Caco-2 (cell line): ENCODE measurements around the gene CILP2. TPM values are rescaled to one million over a fixed set of nuclear protein-coding genes. Genes with fewer than 3 reads are reported as not detected.

ENCODE experiments used
- BruUV-seq: library from RNA; stranded (reverse); fragments of 400-500 nt; replicated peaks from 2 replicates; lab custom pipeline; 2021; lab: Mats Ljungman, UMichigan
- CTCF ChIA-PET: fragments of 300-600 bp; sonication (Branson Sonifier 250); formaldehyde crosslinking; loops from one replicate; lab custom pipeline; 2022; ENCODE audit warnings: antibody characterized with exemption; lab: Charles Lee
- POLR2A ChIA-PET: fragments of 300-600 bp; sonication (Branson Sonifier 250); formaldehyde crosslinking; loops from one replicate; lab custom pipeline; 2022; ENCODE audit warnings: antibody characterized with exemption; lab: Charles Lee
- DNase-seq, 2 experiments: peaks; one replicate each; pipeline versions ENCODE4 v3.0.0 to v3.0.0-alpha.2; 2020 to 2022
- H3K27me3 ChIP-seq: replicated peaks from 2 replicates; pipeline ENCODE4 v1.6.0; 2011; ENCODE audit warnings: low read length; ENCODE audit not compliant: control insufficient read depth, insufficient read depth
- H3K36me3 ChIP-seq: 2 replicates; pipeline ENCODE4 v1.5.1; 2011; ENCODE audit warnings: low read length; ENCODE audit not compliant: control insufficient read depth, insufficient read depth
- H3K4me1 ChIP-seq: fragments of 250-450 bp; sonication (Bioruptor Pico); 2 replicates; pipeline ENCODE4 v1.5.1; 2020; ENCODE audit warnings: mild to moderate bottlenecking
- H3K4me3 ChIP-seq: 2 replicates; pipeline ENCODE4 v1.5.1; 2011; ENCODE audit warnings: low read depth, mild to moderate bottlenecking, control low read depth, low read length
- H3K9me3 ChIP-seq: fragments of 250-450 bp; sonication (Bioruptor Pico); 2 replicates; pipeline ENCODE4 v1.5.1; 2020; ENCODE audit warnings: mild to moderate bottlenecking, moderate library complexity
- H3K27ac Mint-ChIP-seq: one replicate; pipeline ENCODE4 v1.8.0; 2022; ENCODE audit warnings: mixed read lengths; ENCODE audit not compliant: unreplicated experiment
- H3K27me3 Mint-ChIP-seq: one replicate; pipeline ENCODE4 v1.8.0; 2022; ENCODE audit warnings: mixed read lengths; ENCODE audit not compliant: insufficient read depth, unreplicated experiment
- H3K36me3 Mint-ChIP-seq: one replicate; pipeline ENCODE4 v1.8.0; 2022; ENCODE audit warnings: mild to moderate bottlenecking, mixed read lengths; ENCODE audit not compliant: insufficient read depth, unreplicated experiment
- H3K4me1 Mint-ChIP-seq: one replicate; pipeline ENCODE4 v1.8.0; 2022; ENCODE audit warnings: low read depth, mixed read lengths; ENCODE audit not compliant: unreplicated experiment
- H3K4me3 Mint-ChIP-seq: one replicate; pipeline ENCODE4 v1.8.0; 2022; ENCODE audit warnings: mild to moderate bottlenecking, moderate library complexity, mixed read lengths; ENCODE audit not compliant: unreplicated experiment
- H3K9me3 Mint-ChIP-seq: one replicate; pipeline ENCODE4 v1.8.0; 2022; ENCODE audit warnings: mixed read lengths; ENCODE audit not compliant: unreplicated experiment
- intact Hi-C: fragments of 100-400 bp; cut with micrococcal nuclease; formaldehyde crosslinking; loops from one replicate; pipeline ENCODE4 v1.10.0; 2022; ENCODE audit not compliant: unreplicated experiment
- total RNA-seq: library from RNA; stranded (reverse); gene quantifications from 2 replicates; pipeline ENCODE4 v1.2.3, GENCODE V29; 2022
- TF ChIP-seq, protein P1 (sequence below), 2 experiments: fragments of 200-600 bp in 1 of 2; IDR thresholded peaks; 1 replicate in 1 of 2; 2 replicates in 1 of 2; pipeline versions ENCODE4 v1.5.1 to v1.8.0; 2011 to 2022; ENCODE audit warnings: antibody characterized with exemption in 1 of 2, control low read depth in 1 of 2, inconsistent platforms in 1 of 2, low read depth in 1 of 2, low read length in 1 of 2, mild to moderate bottlenecking in 1 of 2, moderate library complexity in 1 of 2; ENCODE audit not compliant: insufficient read depth in 1 of 2, severe bottlenecking in 1 of 2, unreplicated experiment in 1 of 2

The CILP2 gene
- total RNA-seq, 1 experiment from 2014 or later = 1.3 TPM

GRCh38 chr19:19580418-19580817, 42.4 kb downstream of the CILP2 start:
- H3K4me3 ChIP-seq = no peak overlapping the region
- H3K4me1 Mint-ChIP-seq = peaks cover 6% of the 10 kb centered on the region
- DNase-seq = no peak
- POLR2A ChIA-PET = no interaction called here
- H3K27me3 Mint-ChIP-seq = no peaks in the 10 kb centered on the region
- no peaks in the 10 kb centered on the region for H3K36me3 ChIP-seq
- CTCF ChIA-PET = no interaction called here
- intact Hi-C loops = no loop called here
- peaks cover 7% of the 10 kb centered on the region for H3K36me3 Mint-ChIP-seq
- no peak overlapping the region for H3K27ac Mint-ChIP-seq
- no TSS peak for BruUV-seq
- no peaks in the 10 kb centered on the region for H3K9me3 Mint-ChIP-seq
- no peak overlapping the region for H3K4me3 Mint-ChIP-seq
- no peaks in the 10 kb centered on the region for H3K9me3 ChIP-seq
- no peaks in the 10 kb centered on the region for H3K27me3 ChIP-seq
- TF ChIP-seq, protein P1, sequence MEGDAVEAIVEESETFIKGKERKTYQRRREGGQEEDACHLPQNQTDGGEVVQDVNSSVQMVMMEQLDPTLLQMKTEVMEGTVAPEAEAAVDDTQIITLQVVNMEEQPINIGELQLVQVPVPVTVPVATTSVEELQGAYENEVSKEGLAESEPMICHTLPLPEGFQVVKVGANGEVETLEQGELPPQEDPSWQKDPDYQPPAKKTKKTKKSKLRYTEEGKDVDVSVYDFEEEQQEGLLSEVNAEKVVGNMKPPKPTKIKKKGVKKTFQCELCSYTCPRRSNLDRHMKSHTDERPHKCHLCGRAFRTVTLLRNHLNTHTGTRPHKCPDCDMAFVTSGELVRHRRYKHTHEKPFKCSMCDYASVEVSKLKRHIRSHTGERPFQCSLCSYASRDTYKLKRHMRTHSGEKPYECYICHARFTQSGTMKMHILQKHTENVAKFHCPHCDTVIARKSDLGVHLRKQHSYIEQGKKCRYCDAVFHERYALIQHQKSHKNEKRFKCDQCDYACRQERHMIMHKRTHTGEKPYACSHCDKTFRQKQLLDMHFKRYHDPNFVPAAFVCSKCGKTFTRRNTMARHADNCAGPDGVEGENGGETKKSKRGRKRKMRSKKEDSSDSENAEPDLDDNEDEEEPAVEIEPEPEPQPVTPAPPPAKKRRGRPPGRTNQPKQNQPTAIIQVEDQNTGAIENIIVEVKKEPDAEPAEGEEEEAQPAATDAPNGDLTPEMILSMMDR (IDR thresholded peaks at IDR 0.05; ENCODE audit: insufficient read depth in 1 of 2, low read depth in 1 of 2, low read length in 1 of 2, severe bottlenecking in 1 of 2, unreplicated experiment in 1 of 2) = no peak
- H3K4me1 ChIP-seq = no peaks in the 10 kb centered on the region

DNA sequence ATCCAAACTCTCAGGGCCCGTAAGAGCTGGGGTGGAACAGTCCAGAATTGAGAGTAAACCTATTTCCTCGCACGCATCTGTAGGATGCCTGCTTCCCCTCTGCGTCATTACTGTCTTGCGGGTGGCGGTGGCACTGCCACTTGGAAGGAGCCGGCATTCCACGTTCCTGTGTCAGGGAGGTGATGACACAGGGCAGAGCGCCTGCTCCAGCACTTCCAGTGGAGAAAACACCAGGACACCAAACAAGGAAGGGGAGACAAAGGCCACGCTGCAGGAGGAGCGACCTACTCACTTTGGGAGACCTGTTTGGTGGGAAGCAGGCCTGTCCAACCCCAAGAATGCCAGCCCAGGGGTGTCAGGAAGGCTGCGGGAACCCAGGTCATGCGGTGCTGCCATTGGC, 43.3 kb downstream of the CILP2 start:
- ChIA-PET CTCF (no interaction called here), POLR2A (no interaction called here)
- H3K27ac Mint-ChIP-seq = no peak overlapping the region
- H3K4me1 Mint-ChIP-seq = peaks cover 7% of the 10 kb centered on the region
- no peak overlapping the region for H3K4me3 Mint-ChIP-seq
- Histone ChIP-seq H3K4me3 (no peak overlapping the region), H3K27me3 (no peaks in the 10 kb centered on the region), H3K36me3 (no peaks in the 10 kb centered on the region), H3K4me1 (no peaks in the 10 kb centered on the region), H3K9me3 (no peaks in the 10 kb centered on the region)
- no TSS peak for BruUV-seq
- no peaks in the 10 kb centered on the region for H3K27me3 Mint-ChIP-seq
- no peaks in the 10 kb centered on the region for H3K9me3 Mint-ChIP-seq
- DNase-seq = no peak
- TF ChIP-seq, protein P1 (IDR thresholded peaks at IDR 0.05; ENCODE audit: insufficient read depth in 1 of 2, low read depth in 1 of 2, low read length in 1 of 2, severe bottlenecking in 1 of 2, unreplicated experiment in 1 of 2) = no peak
- intact Hi-C loops = no loop called here
- no peaks in the 10 kb centered on the region for H3K36me3 Mint-ChIP-seq

GRCh38 chr19:19582471-19582870, 44.4 kb downstream of the CILP2 start:
- H3K36me3 ChIP-seq = no peaks in the 10 kb centered on the region
- POLR2A ChIA-PET = no interaction called here
- DNase-seq = no peak
- H3K27me3 Mint-ChIP-seq = no peaks in the 10 kb centered on the region
- peak overlapping the region; percentile 46 for H3K27ac Mint-ChIP-seq
- TF ChIP-seq, protein P1 (IDR thresholded peaks at IDR 0.05; ENCODE audit: insufficient read depth in 1 of 2, low read depth in 1 of 2, low read length in 1 of 2, severe bottlenecking in 1 of 2, unreplicated experiment in 1 of 2) = no peak
- no peak overlapping the region for H3K4me3 ChIP-seq
- peaks cover 7% of the 10 kb centered on the region for H3K4me1 Mint-ChIP-seq
- no peaks in the 10 kb centered on the region for H3K4me1 ChIP-seq
- no peaks in the 10 kb centered on the region for H3K27me3 ChIP-seq
- no peak overlapping the region for H3K4me3 Mint-ChIP-seq
- intact Hi-C loops = no loop called here
- BruUV-seq = no TSS peak
- H3K36me3 Mint-ChIP-seq = no peaks in the 10 kb centered on the region
- H3K9me3 ChIP-seq = no peaks in the 10 kb centered on the region
- H3K9me3 Mint-ChIP-seq = no peaks in the 10 kb centered on the region
- CTCF ChIA-PET = no interaction called here
